Endothelial cell of umbilical vein (primary cell): ENCODE measurements around the gene UFSP2. TPM values are rescaled to one million over a fixed set of nuclear protein-coding genes. Genes with fewer than 3 reads are reported as not detected.

ENCODE experiments used
- BruUV-seq: library from RNA; stranded (reverse); fragments of 400-500 nt; replicated peaks from 2 replicates; lab custom pipeline; 2021; lab: Mats Ljungman, UMichigan
- CTCF ChIA-PET: fragments of 300-600, 350-600 bp; sonication (Branson Sonifier 250); formaldehyde crosslinking; loops from one replicate; lab custom pipeline; 2021; ENCODE audit warnings: antibody characterized with exemption, inconsistent platforms; lab: Charles Lee
- POLR2A ChIA-PET: fragments of 300-600, 350-600 bp; sonication (Branson Sonifier 250); formaldehyde crosslinking; loops from one replicate; lab custom pipeline; 2021; ENCODE audit warnings: antibody characterized with exemption, inconsistent platforms; lab: Charles Lee
- DNase-seq: peaks from one replicate; pipeline ENCODE4 v3.0.0-alpha.2; 2011; ENCODE audit warnings: low read depth, low spot score
- FAIRE-seq: peaks from 2 replicates; lab custom pipeline; 2011; peaks lifted over from hg19 to GRCh38; lab: Jason Lieb, UNC
- H2AFZ ChIP-seq: 2 replicates; pipeline ENCODE4 v1.6.0; 2012; ENCODE audit warnings: low read depth, low read length, control low read depth, inconsistent platforms
- H3K27ac ChIP-seq: 2 replicates; pipeline ENCODE4 v1.5.1; 2011; ENCODE audit warnings: low read depth, mild to moderate bottlenecking, control low read depth, low read length, moderate library complexity; ENCODE audit not compliant: insufficient read depth
- H3K27me3 ChIP-seq, 2 experiments: 2 replicates each; pipeline versions ENCODE4 v1.6.0 to v1.6.1; 2011; ENCODE audit warnings: low read length in 2 of 2, mixed read lengths in 1 of 2; ENCODE audit not compliant: control insufficient read depth in 2 of 2, insufficient read depth in 2 of 2
- H3K36me3 ChIP-seq, 2 experiments: 2 replicates in 1 of 2; 3 replicates in 1 of 2; pipeline ENCODE4 v1.5.1; 2011; ENCODE audit warnings: low read length in 2 of 2, mild to moderate bottlenecking in 1 of 2, moderate library complexity in 1 of 2; ENCODE audit not compliant: control insufficient read depth in 2 of 2, insufficient read depth in 2 of 2; ENCODE audit errors: extremely low read depth in 1 of 2
- H3K4me1 ChIP-seq: 3 replicates; pipeline ENCODE4 v1.5.1; 2011; ENCODE audit warnings: mild to moderate bottlenecking, low read length; ENCODE audit not compliant: control insufficient read depth, insufficient read depth; ENCODE audit errors: extremely low read depth
- H3K4me2 ChIP-seq: 2 replicates; pipeline ENCODE4 v1.6.1; 2011; ENCODE audit warnings: low read length, control low read depth, mixed read lengths; ENCODE audit not compliant: insufficient read depth
- H3K4me3 ChIP-seq, 3 experiments: fragments of 200-600 bp in 1 of 3; sonication (generic), shearing (Covaris generic) in 1 of 3; replicated peaks in 1 of 3; 2 replicates each; pipeline ENCODE4 v1.5.1; 2011 to 2016; ENCODE audit warnings: control low read depth in 3 of 3, low read length in 3 of 3, mild to moderate bottlenecking in 2 of 3, inconsistent platforms in 1 of 3, low read depth in 1 of 3, moderate library complexity in 1 of 3; ENCODE audit not compliant: insufficient read depth in 1 of 3
- H3K79me2 ChIP-seq: 2 replicates; pipeline ENCODE4 v1.6.0; 2012; ENCODE audit warnings: low read length, inconsistent platforms; ENCODE audit not compliant: control insufficient read depth, insufficient read depth
- H3K9ac ChIP-seq: replicated peaks from 2 replicates; pipeline ENCODE3; 2011; ENCODE audit warnings: low read length, control low read depth; ENCODE audit not compliant: insufficient read depth; ENCODE audit errors: extremely low read depth
- H3K9me1 ChIP-seq: replicated peaks from 3 replicates; pipeline ENCODE4 v1.6.0; 2011; ENCODE audit warnings: mild to moderate bottlenecking, low read length; ENCODE audit not compliant: control insufficient read depth, insufficient read depth; ENCODE audit errors: extremely low read depth
- H3K9me3 ChIP-seq: replicated peaks from 2 replicates; pipeline ENCODE4 v1.5.1; 2012; ENCODE audit warnings: low read length, inconsistent platforms; ENCODE audit not compliant: control insufficient read depth, insufficient read depth
- H4K20me1 ChIP-seq: replicated peaks from 2 replicates; pipeline ENCODE3; 2011; ENCODE audit warnings: mild to moderate bottlenecking, low read length; ENCODE audit not compliant: control insufficient read depth, insufficient read depth; ENCODE audit errors: extremely low read depth
- EZH2 ChIP-seq: IDR thresholded peaks from 2 replicates; pipeline ENCODE4 v1.6.1; 2012; ENCODE audit warnings: borderline replicate concordance, low read depth, mild to moderate bottlenecking, moderate library complexity, low read length, inconsistent platforms; ENCODE audit not compliant: severe bottlenecking
- FOS ChIP-seq: IDR thresholded peaks from 2 replicates; pipeline ENCODE4 v1.6.1; 2011; ENCODE audit warnings: mild to moderate bottlenecking, low read length, moderate library complexity, borderline replicate concordance; ENCODE audit not compliant: insufficient read depth
- GATA2 ChIP-seq: IDR thresholded peaks from 2 replicates; pipeline ENCODE4 v1.7.0; 2011; ENCODE audit warnings: low read depth, mild to moderate bottlenecking, moderate library complexity, mixed read lengths, low read length; ENCODE audit not compliant: insufficient read length, insufficient read depth
- JUN ChIP-seq: IDR thresholded peaks from 2 replicates; pipeline ENCODE4 v1.6.1; 2011; ENCODE audit warnings: borderline replicate concordance, low read depth; ENCODE audit not compliant: insufficient read length, insufficient read depth
- MYC ChIP-seq: IDR thresholded peaks from one replicate; pipeline ENCODE4 v1.6.1; 2011; ENCODE audit warnings: mild to moderate bottlenecking, low read depth, low read length
- POLR2A ChIP-seq: IDR thresholded peaks from 2 replicates; pipeline ENCODE4 v1.6.1; 2012; ENCODE audit warnings: low read depth, mild to moderate bottlenecking, control low read depth, low read length
- POLR2AphosphoS5 ChIP-seq: IDR thresholded peaks from 2 replicates; pipeline ENCODE4 v1.6.1; 2012; ENCODE audit warnings: low read depth, mild to moderate bottlenecking, control low read depth, low read length, moderate library complexity; ENCODE audit not compliant: insufficient read depth
- dilution Hi-C: fragments of 300-500 bp; cut with MboI; formaldehyde crosslinking; loops from one replicate; pipeline ENCODE4 v1.15.0; 2019; ENCODE audit warnings: low sequenced_read_pairs; ENCODE audit not compliant: extremely low pct_ligation_motif_present
- intact Hi-C: fragments of 100-400 bp; cut with micrococcal nuclease; formaldehyde crosslinking; loops from one replicate; pipeline ENCODE4 v1.10.0; 2022
- polyA plus RNA-seq, 4 experiments: library from polyadenylated mRNA; depleted of rRNA in 3 of 4; stranded (reverse) in 3 of 4; unstranded in 1 of 4; fragments of >200 nt; gene quantifications; 2 replicates each; pipeline versions ENCODE4 v1.2.1 to v1.2.3, GENCODE V29; 2011 to 2012; ENCODE audit warnings: missing spikeins in 1 of 4
- total RNA-seq: library from RNA; stranded (reverse); gene quantifications from 2 replicates; pipeline ENCODE4 v1.2.3, GENCODE V29; 2021
- TF ChIP-seq, protein P1 (sequence below): IDR thresholded peaks from 2 replicates; pipeline ENCODE4 v1.6.1; 2011; ENCODE audit not compliant: insufficient read depth, insufficient read length
- TF ChIP-seq, protein P2 (sequence below), 2 donors: IDR thresholded peaks; 1 replicate in 1 of 2; 2 replicates in 1 of 2; pipeline ENCODE4 v1.5.1; 2011; ENCODE audit warnings: low read length in 2 of 2, mild to moderate bottlenecking in 2 of 2, moderate library complexity in 2 of 2, control low read depth in 1 of 2, inconsistent platforms in 1 of 2, low read depth in 1 of 2; ENCODE audit not compliant: insufficient read depth in 1 of 2; ENCODE audit errors: extremely low read depth in 1 of 2

The UFSP2 gene
- total and polyA plus RNA-seq, 2 donors (not counting 3 experiments of a cell fraction or from before 2014, with no cell fraction given): 25.2 to 26.7 TPM

DNA sequence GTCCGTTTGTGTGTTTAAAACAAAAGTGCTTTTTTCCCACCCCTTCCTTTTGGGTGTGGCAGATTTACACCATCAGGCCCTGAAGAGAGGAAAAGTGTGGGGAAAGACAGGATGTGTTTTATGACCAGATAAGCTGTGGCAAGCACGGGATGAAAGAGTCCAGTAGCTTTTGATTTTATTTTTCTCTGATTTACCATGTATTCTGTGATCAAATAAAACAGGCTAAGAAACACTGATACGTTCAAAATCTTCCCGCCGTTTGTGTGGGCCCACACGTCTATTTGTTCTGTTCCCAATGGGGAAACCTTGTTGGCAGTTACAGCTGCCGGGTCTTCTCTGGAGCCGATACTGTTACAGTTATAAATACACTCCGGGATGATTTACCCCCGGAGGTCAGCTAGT is 40.8 kb downstream of the UFSP2 start:
- Histone ChIP-seq H3K4me1 (peaks cover 23% of the 10 kb centered on the region), H3K9ac (peak overlapping the region; percentile 62), H3K4me2 (peak overlapping the region; percentile 87), H3K27me3 (no peaks in the 10 kb centered on the region), H3K4me3 (peak overlapping the region in 1 of 3 experiments; percentile 32), H3K9me3 (no peaks in the 10 kb centered on the region), H3K27ac (peak overlapping the region; percentile 88), H4K20me1 (no peaks in the 10 kb centered on the region), H3K79me2 (no peaks in the 10 kb centered on the region), H2AFZ (peak overlapping the region; percentile 66), H3K36me3 (no peaks in the 10 kb centered on the region), H3K9me1 (no peaks in the 10 kb centered on the region)
- FAIRE-seq (peak; percentile 95), DNase-seq (peak; percentile 94)
- TF ChIP-seq GATA2: peak; percentile 78
- TF ChIP-seq, protein P1, sequence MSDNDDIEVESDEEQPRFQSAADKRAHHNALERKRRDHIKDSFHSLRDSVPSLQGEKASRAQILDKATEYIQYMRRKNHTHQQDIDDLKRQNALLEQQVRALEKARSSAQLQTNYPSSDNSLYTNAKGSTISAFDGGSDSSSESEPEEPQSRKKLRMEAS: no peak
- peak; percentile 29 for TF ChIP-seq POLR2AphosphoS5
- no peak for TF ChIP-seq FOS
- intact Hi-C loops: loop anchor here (1.0 kb wide), 4 partner anchors 10 to 40 kb away; partner anchors contain the start of genes LRP2BP and UFSP2
- dilution Hi-C loops: loop anchor here (25.0 kb wide), 1 partner anchor 98 kb away; no protein-coding TSS in a partner anchor
- BruUV-seq: no TSS peak
- ChIA-PET CTCF (interaction anchor here (0.7 to 3.2 kb wide), 12 partner anchors 9 to 213 kb away, joined by 3 to 21 read pairs (median 5); partner anchors contain the start of genes ANKRD37, LRP2BP and SNX25), POLR2A (interaction anchor here (0.7 to 1.4 kb wide), 2 partner anchors 11 to 349 kb away, joined by 3 to 5 read pairs; partner anchors contain the start of genes ANKRD37 and LRP2BP)

DNA sequence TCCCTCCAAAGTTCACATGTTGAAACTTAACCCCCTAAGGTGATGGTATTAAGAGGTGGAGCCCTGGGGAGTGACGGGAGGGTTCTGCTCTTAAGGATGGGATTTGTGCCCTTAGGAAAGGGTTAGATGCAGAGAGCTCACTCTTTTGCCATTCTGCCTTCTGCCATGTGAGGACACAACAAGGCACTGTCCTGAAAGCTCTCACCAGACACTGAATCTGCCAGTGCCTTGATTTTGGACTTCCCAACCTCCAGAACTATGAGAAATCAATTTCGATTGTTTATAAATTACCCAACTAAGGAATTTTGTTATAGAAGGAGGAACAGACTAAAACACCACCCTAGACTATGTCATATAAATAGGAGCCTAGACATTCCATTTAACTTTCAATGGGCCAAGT is 41.7 kb downstream of the UFSP2 start:
- no TSS peak for BruUV-seq
- peak overlapping the region in 1 of 3 experiments; percentile 61 for H3K4me3 ChIP-seq
- H3K27ac ChIP-seq: peak overlapping the region; percentile 59
- FAIRE-seq (no peak), DNase-seq (no peak)
- no peaks in the 10 kb centered on the region for H3K36me3 ChIP-seq
- H3K4me1 ChIP-seq: peaks cover 23% of the 10 kb centered on the region
- H3K79me2 ChIP-seq: no peaks in the 10 kb centered on the region
- H3K9ac ChIP-seq: peak overlapping the region; percentile 63
- TF ChIP-seq MYC: no peak
- TF ChIP-seq POLR2A: no peak
- TF ChIP-seq, protein P2, sequence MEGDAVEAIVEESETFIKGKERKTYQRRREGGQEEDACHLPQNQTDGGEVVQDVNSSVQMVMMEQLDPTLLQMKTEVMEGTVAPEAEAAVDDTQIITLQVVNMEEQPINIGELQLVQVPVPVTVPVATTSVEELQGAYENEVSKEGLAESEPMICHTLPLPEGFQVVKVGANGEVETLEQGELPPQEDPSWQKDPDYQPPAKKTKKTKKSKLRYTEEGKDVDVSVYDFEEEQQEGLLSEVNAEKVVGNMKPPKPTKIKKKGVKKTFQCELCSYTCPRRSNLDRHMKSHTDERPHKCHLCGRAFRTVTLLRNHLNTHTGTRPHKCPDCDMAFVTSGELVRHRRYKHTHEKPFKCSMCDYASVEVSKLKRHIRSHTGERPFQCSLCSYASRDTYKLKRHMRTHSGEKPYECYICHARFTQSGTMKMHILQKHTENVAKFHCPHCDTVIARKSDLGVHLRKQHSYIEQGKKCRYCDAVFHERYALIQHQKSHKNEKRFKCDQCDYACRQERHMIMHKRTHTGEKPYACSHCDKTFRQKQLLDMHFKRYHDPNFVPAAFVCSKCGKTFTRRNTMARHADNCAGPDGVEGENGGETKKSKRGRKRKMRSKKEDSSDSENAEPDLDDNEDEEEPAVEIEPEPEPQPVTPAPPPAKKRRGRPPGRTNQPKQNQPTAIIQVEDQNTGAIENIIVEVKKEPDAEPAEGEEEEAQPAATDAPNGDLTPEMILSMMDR (IDR thresholded peaks at IDR 0.05; ENCODE audit: extremely low read depth in 1 of 2, insufficient read depth in 1 of 2, low read depth in 1 of 2, low read length in 2 of 2): no peak
- no peak for TF ChIP-seq FOS
- TF ChIP-seq POLR2AphosphoS5: no peak
- TF ChIP-seq GATA2: no peak
- TF ChIP-seq JUN: no peak
- no peak for TF ChIP-seq EZH2
- TF ChIP-seq, protein P1: no peak
- no peaks in the 10 kb centered on the region for H3K9me1 ChIP-seq
- no peak overlapping the region for H2AFZ ChIP-seq
- H3K9me3 ChIP-seq: no peaks in the 10 kb centered on the region
- ChIA-PET CTCF (interaction anchor here (1.0 to 3.2 kb wide), 10 partner anchors 8 to 214 kb away, joined by 3 to 21 read pairs (median 5); partner anchors contain the start of genes ANKRD37, LRP2BP and SNX25), POLR2A (interaction anchor here (1.4 kb wide), 1 partner anchor 12 kb away, joined by 5 read pairs; the partner anchor contains the start of genes ANKRD37 and LRP2BP)
- H3K4me2 ChIP-seq: peak overlapping the region; percentile 87
- no peaks in the 10 kb centered on the region for H4K20me1 ChIP-seq
- no peaks in the 10 kb centered on the region for H3K27me3 ChIP-seq
- dilution Hi-C loops: loop anchor here (25.0 kb wide), 1 partner anchor 97 kb away; no protein-coding TSS in a partner anchor
- intact Hi-C loops: loop anchor here (1.0 kb wide), 1 partner anchor 39 kb away; no protein-coding TSS in a partner anchor
